Measurements from ENCODE around the gene AJAP1. TPM values are rescaled to one million over a fixed set of nuclear protein-coding genes. Genes with fewer than 3 reads are reported as not detected.

The AJAP1 gene
- total and polyA plus RNA-seq, 9 donors = 1.2 to 20.8 (median 12.5) TPM

GRCh38 chr1:4647391-4647790 lies 7.0 kb upstream of the AJAP1 start:
- H3K4me1 ChIP-seq (ENCODE audit: insufficient read depth) = no peaks in the 10 kb centered on the region
- TF ChIP-seq POLR2A (IDR thresholded peaks at IDR 0.05) (no peak), CTCF (IDR thresholded peaks at IDR 0.05) (no peak), EP300 (IDR thresholded peaks at IDR 0.05) (no peak)
- 86 to 100% (median 89%) methylated on average over 1 of the region's 1 CpG for WGBS, 3 donors
- no peaks in the 10 kb centered on the region for H3K9me3 ChIP-seq
- H3K27ac ChIP-seq = no peak overlapping the region
- no peaks in the 10 kb centered on the region for H3K36me3 ChIP-seq
- H3K27me3 ChIP-seq = no peaks in the 10 kb centered on the region
- DNase-seq = no peak
- H3K4me3 ChIP-seq = no peak overlapping the region
- intact Hi-C loops (cut with DNase I) = no loop called here

GRCh38 chr1:4648657-4649056 lies 5.8 kb upstream of the AJAP1 start:
- intact Hi-C loops (cut with DNase I) = no loop called here
- Histone ChIP-seq H3K4me3 (no peak overlapping the region), H3K27ac (no peak overlapping the region), H3K36me3 (no peaks in the 10 kb centered on the region), H3K27me3 (no peaks in the 10 kb centered on the region), H3K9me3 (no peaks in the 10 kb centered on the region), H3K4me1 (ENCODE audit: insufficient read depth) (peaks cover 3% of the 10 kb centered on the region)
- TF ChIP-seq POLR2A (IDR thresholded peaks at IDR 0.05) (no peak), EP300 (IDR thresholded peaks at IDR 0.05) (no peak), CTCF (IDR thresholded peaks at IDR 0.05) (no peak)
- 86 to 92% (median 90%) methylated on average over 2 of the region's 2 CpGs for WGBS, 3 donors
- no peak for DNase-seq

GRCh38 chr1:4650481-4650880 lies 3.9 kb upstream of the AJAP1 start:
- Histone ChIP-seq H3K4me1 (ENCODE audit: insufficient read depth) (peaks cover 4% of the 10 kb centered on the region), H3K36me3 (no peaks in the 10 kb centered on the region), H3K27me3 (no peaks in the 10 kb centered on the region), H3K27ac (no peak overlapping the region), H3K4me3 (no peak overlapping the region), H3K9me3 (no peaks in the 10 kb centered on the region)
- intact Hi-C loops (cut with DNase I) = loop anchor here in 2 of 4 donors (5.0 to 10.0 kb wide), 6 partner anchors 864 to 1324 kb away; no protein-coding TSS in a partner anchor
- WGBS, 3 donors = 26 to 28% (median 27%) methylated on average over 8 of the region's 8 CpGs
- no peak for TF ChIP-seq POLR2A (IDR thresholded peaks at IDR 0.05)
- TF ChIP-seq CTCF (IDR thresholded peaks at IDR 0.05) = no peak
- TF ChIP-seq EP300 (IDR thresholded peaks at IDR 0.05) = no peak
- no peak for DNase-seq

- intact Hi-C loops (cut with DNase I) = loop anchor here in 2 of 4 donors (5.0 to 10.0 kb wide), 6 partner anchors 864 to 1324 kb away; no protein-coding TSS in a partner anchor
- Histone ChIP-seq H3K36me3 (no peaks in the 10 kb centered on the region), H3K27ac (no peak overlapping the region), H3K27me3 (no peaks in the 10 kb centered on the region), H3K4me1 (ENCODE audit: insufficient read depth) (peaks cover 4% of the 10 kb centered on the region), H3K9me3 (no peaks in the 10 kb centered on the region), H3K4me3 (no peak overlapping the region)
- WGBS, 3 donors = 81 to 88% (median 83%) methylated on average over 8 of the region's 8 CpGs
- no peak for DNase-seq
- TF ChIP-seq POLR2A (IDR thresholded peaks at IDR 0.05) = no peak
- no peak for TF ChIP-seq CTCF (IDR thresholded peaks at IDR 0.05)
- no peak for TF ChIP-seq EP300 (IDR thresholded peaks at IDR 0.05)
These were observed 3.4 kb upstream of the AJAP1 start for GRCh38 chr1:4650981-4651380.

Measured in ovary (tissue), 9 donors.